Fibroblast of lung (primary cell): Measurements from ENCODE around the gene CRTAP. TPM values are rescaled to one million over a fixed set of nuclear protein-coding genes. Genes with fewer than 3 reads are reported as not detected.
"Not testable (repeated sequence)": the region's sequence is repeated elsewhere in the genome, so short reads cannot be mapped to it uniquely, and the experiment has no call there.

Experiments
- DNase-seq, 2 donors: peaks; one replicate each; pipeline versions ENCODE4 v3.0.0 to v3.0.0-alpha.2; 2010; ENCODE audit warnings: low read depth in 2 of 2
- H2AFZ ChIP-seq: 2 replicates; pipeline ENCODE4 v1.5.1; 2012; ENCODE audit warnings: low read length, control low read depth, inconsistent platforms
- H3K27ac ChIP-seq: 2 replicates; pipeline ENCODE4 v1.5.1; 2011; ENCODE audit warnings: low read length, control low read depth; ENCODE audit not compliant: insufficient read depth
- H3K27me3 ChIP-seq: 2 replicates; pipeline ENCODE4 v1.5.1; 2011; ENCODE audit warnings: mild to moderate bottlenecking, low read length; ENCODE audit not compliant: control insufficient read depth, insufficient read depth
- H3K36me3 ChIP-seq: 2 replicates; pipeline ENCODE4 v1.5.1; 2011; ENCODE audit warnings: low read length; ENCODE audit not compliant: control insufficient read depth, insufficient read depth
- H3K4me1 ChIP-seq: 2 replicates; pipeline ENCODE4 v1.5.1; 2011; ENCODE audit warnings: low read length; ENCODE audit not compliant: control insufficient read depth, insufficient read depth; ENCODE audit errors: extremely low read depth
- H3K4me2 ChIP-seq: 2 replicates; pipeline ENCODE4 v1.5.1; 2011; ENCODE audit warnings: low read length, control low read depth; ENCODE audit not compliant: insufficient read depth; ENCODE audit errors: extremely low read depth
- H3K4me3 ChIP-seq, 4 experiments: fragments of 200-600 bp in 1 of 4; sonication (generic) in 1 of 4; replicated peaks in 1 of 4; 2 replicates each; pipeline ENCODE4 v1.5.1; 2011 to 2016; ENCODE audit warnings: low read length in 4 of 4, low read depth in 3 of 4, mild to moderate bottlenecking in 3 of 4, control low read depth in 2 of 4, inconsistent platforms in 1 of 4, mixed read lengths in 1 of 4; ENCODE audit not compliant: insufficient read depth in 1 of 4; ENCODE audit errors: control extremely low read depth in 1 of 4
- H3K79me2 ChIP-seq: 2 replicates; pipeline ENCODE4 v1.5.1; 2012; ENCODE audit warnings: mild to moderate bottlenecking, low read length, inconsistent platforms; ENCODE audit not compliant: control insufficient read depth, insufficient read depth
- H3K9ac ChIP-seq: 2 replicates; pipeline ENCODE4 v1.5.1; 2011; ENCODE audit warnings: mild to moderate bottlenecking, low read length, control low read depth; ENCODE audit not compliant: insufficient read depth
- H3K9me3 ChIP-seq: 2 replicates; pipeline ENCODE4 v1.5.1; 2012; ENCODE audit warnings: low read depth, low read length; ENCODE audit not compliant: control insufficient read depth, insufficient read depth
- H4K20me1 ChIP-seq: 2 replicates; pipeline ENCODE4 v1.5.1; 2011; ENCODE audit warnings: low read length; ENCODE audit not compliant: control insufficient read depth, insufficient read depth; ENCODE audit errors: extremely low read depth
- EZH2 ChIP-seq: IDR thresholded peaks from 2 replicates; pipeline ENCODE4 v1.5.1; 2012; ENCODE audit warnings: low read length, control low read depth, mild to moderate bottlenecking; ENCODE audit errors: missing control alignments
- polyA plus RNA-seq, 2 donors: library from polyadenylated mRNA; depleted of rRNA in 1 of 2; stranded (reverse) in 1 of 2; unstranded in 1 of 2; fragments of >200 nt; gene quantifications; 2 replicates each; pipeline ENCODE4 v1.2.1, GENCODE V29; 2011 to 2012; ENCODE audit warnings: missing spikeins in 1 of 2
- total RNA-seq: library from RNA; depleted of rRNA; stranded (reverse); fragments of >200 nt; gene quantifications from 2 replicates; pipeline ENCODE4 v1.2.1, GENCODE V29; 2014
- TF ChIP-seq, protein P1 (sequence below), 2 donors: IDR thresholded peaks in 1 of 2; conservative IDR thresholded peaks in 1 of 2; 1 replicate in 1 of 2; 2 replicates in 1 of 2; pipeline ENCODE4 v1.5.1; 2011 to 2012; ENCODE audit warnings: low read length in 2 of 2, control low read depth in 1 of 2, inconsistent platforms in 1 of 2, low read depth in 1 of 2, mild to moderate bottlenecking in 1 of 2

Gene CRTAP
- total and polyA plus RNA-seq, 2 donors (not counting 1 experiment from before 2014, with no cell fraction given) = 318 to 332 TPM

DNA sequence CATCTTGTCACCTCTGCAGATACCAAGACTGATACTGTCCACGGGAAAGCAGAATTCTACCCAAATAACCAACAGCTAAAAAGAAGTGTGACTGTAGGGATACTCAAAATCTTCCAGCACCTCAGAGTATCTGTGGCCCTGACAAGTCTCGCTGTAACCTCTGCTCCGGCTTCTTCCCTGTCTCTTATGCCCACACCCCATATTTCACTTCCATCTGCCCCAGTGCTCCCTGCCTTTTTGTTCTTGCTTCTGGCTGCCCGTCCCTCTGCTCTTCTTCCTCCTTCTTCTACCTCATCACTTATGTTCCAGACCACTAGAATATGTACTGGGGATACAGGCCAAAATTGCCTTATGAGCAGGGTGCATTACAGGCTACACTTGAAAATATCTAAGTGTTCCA, 45.4 kb downstream of the CRTAP start:
- H3K27ac ChIP-seq = no peak overlapping the region
- no peak for TF ChIP-seq EZH2
- TF ChIP-seq, protein P1, sequence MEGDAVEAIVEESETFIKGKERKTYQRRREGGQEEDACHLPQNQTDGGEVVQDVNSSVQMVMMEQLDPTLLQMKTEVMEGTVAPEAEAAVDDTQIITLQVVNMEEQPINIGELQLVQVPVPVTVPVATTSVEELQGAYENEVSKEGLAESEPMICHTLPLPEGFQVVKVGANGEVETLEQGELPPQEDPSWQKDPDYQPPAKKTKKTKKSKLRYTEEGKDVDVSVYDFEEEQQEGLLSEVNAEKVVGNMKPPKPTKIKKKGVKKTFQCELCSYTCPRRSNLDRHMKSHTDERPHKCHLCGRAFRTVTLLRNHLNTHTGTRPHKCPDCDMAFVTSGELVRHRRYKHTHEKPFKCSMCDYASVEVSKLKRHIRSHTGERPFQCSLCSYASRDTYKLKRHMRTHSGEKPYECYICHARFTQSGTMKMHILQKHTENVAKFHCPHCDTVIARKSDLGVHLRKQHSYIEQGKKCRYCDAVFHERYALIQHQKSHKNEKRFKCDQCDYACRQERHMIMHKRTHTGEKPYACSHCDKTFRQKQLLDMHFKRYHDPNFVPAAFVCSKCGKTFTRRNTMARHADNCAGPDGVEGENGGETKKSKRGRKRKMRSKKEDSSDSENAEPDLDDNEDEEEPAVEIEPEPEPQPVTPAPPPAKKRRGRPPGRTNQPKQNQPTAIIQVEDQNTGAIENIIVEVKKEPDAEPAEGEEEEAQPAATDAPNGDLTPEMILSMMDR (conservative IDR thresholded peaks at IDR 0.05 in 1 of 2, IDR thresholded peaks at IDR 0.05 in 1 of 2; ENCODE audit: low read depth in 1 of 2, low read length in 2 of 2) = no peak

DNA sequence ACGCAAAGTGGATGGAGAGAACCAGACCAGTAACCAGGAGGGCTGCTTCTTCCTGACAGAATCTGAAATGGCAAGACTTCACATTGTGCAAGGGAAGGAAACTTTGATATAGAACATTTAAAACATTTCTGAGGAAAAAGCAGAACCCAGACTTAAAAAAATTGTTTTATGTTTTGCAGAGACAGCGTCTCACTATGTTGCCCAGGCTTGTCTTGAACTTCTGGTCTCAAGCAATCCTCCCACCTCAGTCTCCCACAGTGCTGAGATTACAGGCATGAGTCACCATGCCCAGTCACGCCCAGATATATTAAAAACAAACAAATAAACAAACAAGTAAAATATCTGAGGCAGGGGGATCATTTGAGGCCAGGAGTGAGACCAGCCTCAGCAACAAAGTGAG, 46.2 kb downstream of the CRTAP start:
- Histone ChIP-seq H2AFZ (no peak overlapping the region), H3K4me2 (no peak overlapping the region), H3K4me3 (no peak overlapping the region), H3K27ac (no peak overlapping the region), H3K9me3 (no peaks in the 10 kb centered on the region), H3K36me3 (no peaks in the 10 kb centered on the region), H3K79me2 (no peaks in the 10 kb centered on the region), H3K4me1 (no peaks in the 10 kb centered on the region), H3K9ac (no peak overlapping the region), H4K20me1 (no peaks in the 10 kb centered on the region), H3K27me3 (no peaks in the 10 kb centered on the region)
- TF ChIP-seq, protein P1 (conservative IDR thresholded peaks at IDR 0.05 in 1 of 2, IDR thresholded peaks at IDR 0.05 in 1 of 2; ENCODE audit: low read depth in 1 of 2, low read length in 2 of 2) = no peak
- TF ChIP-seq EZH2 = no peak
- no peak for DNase-seq

More for the DNA sequence above, 45.4 kb downstream of the CRTAP start:
- Histone ChIP-seq H3K79me2 (no peaks in the 10 kb centered on the region), H3K4me1 (no peaks in the 10 kb centered on the region), H3K9me3 (no peaks in the 10 kb centered on the region), H2AFZ (no peak overlapping the region), H3K27me3 (no peaks in the 10 kb centered on the region), H3K9ac (no peak overlapping the region), H3K4me3 (no peak overlapping the region), H3K36me3 (no peaks in the 10 kb centered on the region), H4K20me1 (no peaks in the 10 kb centered on the region), H3K4me2 (no peak overlapping the region)
- DNase-seq = no peak

DNA sequence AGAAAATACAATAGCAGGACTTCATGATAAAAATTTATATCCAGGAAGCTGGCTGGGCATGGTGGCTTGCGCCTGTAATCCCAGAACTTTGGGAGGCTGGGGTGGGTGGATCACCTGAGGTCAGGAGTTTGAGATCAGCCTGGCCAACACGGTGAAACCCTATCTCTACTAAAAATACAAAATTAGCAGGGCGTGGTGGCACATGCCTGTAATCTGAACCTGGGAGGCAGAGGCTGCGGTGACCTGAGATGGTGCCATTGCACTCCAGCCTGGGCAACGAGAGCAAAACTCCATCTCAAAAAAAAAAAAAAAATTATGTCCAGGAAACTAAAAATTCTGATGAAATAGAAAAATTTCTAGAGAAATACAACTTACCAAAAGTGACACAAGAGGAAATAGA, 48.8 kb downstream of the CRTAP start:
- H4K20me1 ChIP-seq, H3K27me3 ChIP-seq, H3K4me3 ChIP-seq, H3K79me2 ChIP-seq, DNase-seq, H3K9me3 ChIP-seq, H3K4me1 ChIP-seq, H3K27ac ChIP-seq, H3K4me2 ChIP-seq, H3K9ac ChIP-seq, H2AFZ ChIP-seq, H3K36me3 ChIP-seq: not testable (repeated sequence)
